Right lobe of liver (tissue), 4 donors: Measurements from ENCODE around the gene LRP10.

Experiments
- POLR2A ChIP-seq: fragments of 450-650 bp; IDR thresholded peaks from one replicate; pipeline ENCODE4 v1.6.1; 2017; ENCODE audit warnings: antibody characterized with exemption, mild to moderate bottlenecking
- TF ChIP-seq, protein P1 (sequence below), 4 donors: fragments of 200-600 bp in 3 of 4; fragments of 450-650 bp in 1 of 4; IDR thresholded peaks; one replicate each; pipeline versions ENCODE4 v1.5.1 to v1.8.0; 2016 to 2022; ENCODE audit warnings: antibody characterized with exemption in 4 of 4, mild to moderate bottlenecking in 2 of 4
- donor health status: DM: no; HTN: no; CAD: no.
- donor health status: DM: no; HTN: no; CAD: no.
- donor health status: DM: no; HTN: yes; CAD: no.

DNA sequence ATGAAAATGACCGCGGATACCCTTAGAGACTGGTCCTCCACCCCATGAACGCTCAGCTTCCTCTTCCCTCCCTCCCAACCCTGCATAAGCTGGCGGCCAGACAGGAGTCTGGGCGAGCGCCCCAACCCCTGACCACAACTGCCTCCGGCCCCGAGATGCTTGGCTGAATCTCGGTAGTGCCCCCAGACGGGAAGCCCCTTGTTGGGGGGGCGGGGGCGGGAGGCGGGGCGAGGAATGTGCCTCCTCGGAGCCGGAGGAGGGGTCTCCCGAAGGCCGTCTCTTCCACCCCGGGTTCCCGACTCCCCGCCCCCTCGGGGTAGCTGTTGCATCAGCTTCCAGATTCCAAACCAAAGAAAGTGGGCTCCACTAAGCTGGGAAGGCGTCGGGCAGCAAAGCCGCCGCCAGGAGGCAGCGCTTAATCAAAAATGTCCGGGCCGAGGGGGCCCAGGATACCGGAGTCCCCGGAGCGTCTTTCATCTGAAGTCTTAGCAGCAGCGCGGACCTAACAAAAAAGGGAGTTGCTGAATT, 48.9 kb upstream of the LRP10 start:
- TF ChIP-seq, protein P1, sequence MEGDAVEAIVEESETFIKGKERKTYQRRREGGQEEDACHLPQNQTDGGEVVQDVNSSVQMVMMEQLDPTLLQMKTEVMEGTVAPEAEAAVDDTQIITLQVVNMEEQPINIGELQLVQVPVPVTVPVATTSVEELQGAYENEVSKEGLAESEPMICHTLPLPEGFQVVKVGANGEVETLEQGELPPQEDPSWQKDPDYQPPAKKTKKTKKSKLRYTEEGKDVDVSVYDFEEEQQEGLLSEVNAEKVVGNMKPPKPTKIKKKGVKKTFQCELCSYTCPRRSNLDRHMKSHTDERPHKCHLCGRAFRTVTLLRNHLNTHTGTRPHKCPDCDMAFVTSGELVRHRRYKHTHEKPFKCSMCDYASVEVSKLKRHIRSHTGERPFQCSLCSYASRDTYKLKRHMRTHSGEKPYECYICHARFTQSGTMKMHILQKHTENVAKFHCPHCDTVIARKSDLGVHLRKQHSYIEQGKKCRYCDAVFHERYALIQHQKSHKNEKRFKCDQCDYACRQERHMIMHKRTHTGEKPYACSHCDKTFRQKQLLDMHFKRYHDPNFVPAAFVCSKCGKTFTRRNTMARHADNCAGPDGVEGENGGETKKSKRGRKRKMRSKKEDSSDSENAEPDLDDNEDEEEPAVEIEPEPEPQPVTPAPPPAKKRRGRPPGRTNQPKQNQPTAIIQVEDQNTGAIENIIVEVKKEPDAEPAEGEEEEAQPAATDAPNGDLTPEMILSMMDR (IDR thresholded peaks at IDR 0.05) = peak; percentile 77 to 85 (median 82)
- no peak for TF ChIP-seq POLR2A
